HG03460 (cell line): ENCODE results near the gene MEG3.

Experiments
- ATAC-seq: cut with Tn5 transposase; IDR thresholded peaks from one replicate; pipeline ENCODE4 v1.9.1; 2021; ENCODE audit not compliant: unreplicated experiment

MEG3 gene

GRCh38 chr14:100862277-100862676, 36.4 kb downstream of the MEG3 start:
- ATAC-seq, result no peak

- no peak for ATAC-seq
Observed at GRCh38 chr14:100862793-100863192, 36.9 kb downstream of the MEG3 start.

- ATAC-seq, result no peak
Observed at GRCh38 chr14:100864206-100864605, 38.3 kb downstream of the MEG3 start.

GRCh38 chr14:100864960-100865681, 39.2 kb downstream of the MEG3 start:
- ATAC-seq, result no peak

GRCh38 chr14:100865682-100866591, 40.0 kb downstream of the MEG3 start:
- ATAC-seq, result no peak

- no peak for ATAC-seq
Observed at GRCh38 chr14:100866666-100867630, 41.0 kb downstream of the MEG3 start.

GRCh38 chr14:100867631-100868315, 41.9 kb downstream of the MEG3 start:
- no peak for ATAC-seq

- no peak for ATAC-seq
Observed at GRCh38 chr14:100868621-100869370, 42.9 kb downstream of the MEG3 start.

GRCh38 chr14:100871234-100872186, 45.6 kb downstream of the MEG3 start:
- no peak for ATAC-seq

GRCh38 chr14:100872259-100873095, 46.6 kb downstream of the MEG3 start:
- no peak for ATAC-seq

GRCh38 chr14:100873096-100873482, 47.2 kb downstream of the MEG3 start:
- no peak for ATAC-seq

GRCh38 chr14:100874051-100874410, 48.1 kb downstream of the MEG3 start:
- ATAC-seq, result no peak

GRCh38 chr14:100874411-100875091, 48.6 kb downstream of the MEG3 start:
- ATAC-seq, result no peak

- ATAC-seq, result no peak
Observed at GRCh38 chr14:100875126-100875525, 49.2 kb downstream of the MEG3 start.

GRCh38 chr14:100875861-100876590, 50.1 kb downstream of the MEG3 start:
- no peak for ATAC-seq

GRCh38 chr14:100878271-100879146, 52.6 kb downstream of the MEG3 start:
- ATAC-seq, result no peak
